SK-N-SH (cell line): ENCODE measurements around the gene PTS. TPM values are rescaled to one million over a fixed set of nuclear protein-coding genes. Genes with fewer than 3 reads are reported as not detected.
"Not testable (repeated sequence)": the region's sequence is repeated elsewhere in the genome, so short reads cannot be mapped to it uniquely, and the experiment has no call there.

Source experiments
- CTCF ChIA-PET: fragments of 300-600, 350-600 bp; formaldehyde crosslinking; extraction: SDS; loops from one replicate; lab custom pipeline; 2021; lab: Yijun Ruan, JAX
- POLR2A ChIA-PET: fragments of 350-600 bp; sonication (Branson Sonifier 250); formaldehyde crosslinking; extraction: SDS; loops from one replicate; lab custom pipeline; 2020; ENCODE audit warnings: antibody characterized with exemption, inconsistent platforms; lab: Yijun Ruan, JAX
- DNase-seq: peaks from one replicate; pipeline ENCODE4 v3.0.0; 2012
- H2AFZ ChIP-seq: fragments of 200-600 bp; sonication (generic); 2 replicates; pipeline ENCODE4 v1.8.1; 2016; ENCODE audit warnings: antibody characterized with exemption, mild to moderate bottlenecking, low read depth
- H3F3A ChIP-seq: fragments of 200-600 bp; sonication (generic); replicated peaks from 2 replicates; pipeline ENCODE3; 2016; ENCODE audit warnings: antibody characterized with exemption, mild to moderate bottlenecking; ENCODE audit not compliant: insufficient read depth
- H3K27ac ChIP-seq, 2 experiments: fragments of 200-500 bp in 1 of 2; fragments of 200-600 bp in 1 of 2; sonication (Bioruptor generic) in 1 of 2; sonication (generic), shearing (Covaris generic) in 1 of 2; 2 replicates each; pipeline versions ENCODE4 v1.5.1 to v1.6.1; 2014 to 2016; ENCODE audit warnings: low read depth in 2 of 2, inconsistent platforms in 1 of 2, low read length in 1 of 2, mild to moderate bottlenecking in 1 of 2, mixed read lengths in 1 of 2
- H3K27me3 ChIP-seq: fragments of 200-600 bp; sonication (generic), shearing (Covaris generic); 2 replicates; pipeline ENCODE4 v1.6.1; 2016; ENCODE audit warnings: mixed run types; ENCODE audit not compliant: insufficient read depth
- H3K36me3 ChIP-seq, 2 experiments: fragments of 200-500 bp in 1 of 2; fragments of 200-600 bp in 1 of 2; sonication (Bioruptor generic) in 1 of 2; sonication (generic) in 1 of 2; replicated peaks in 1 of 2; 2 replicates each; pipeline versions ENCODE3 to v1.5.1; 2014 to 2016; ENCODE audit warnings: low read length in 1 of 2, mild to moderate bottlenecking in 1 of 2; ENCODE audit not compliant: insufficient read depth in 2 of 2, control insufficient read depth in 1 of 2
- H3K4me1 ChIP-seq, 2 experiments: fragments of 200-500 bp in 1 of 2; fragments of 200-600 bp in 1 of 2; sonication (Bioruptor generic) in 1 of 2; sonication (generic), shearing (Covaris generic) in 1 of 2; 2 replicates each; pipeline versions ENCODE4 v1.5.1 to v1.6.1; 2014 to 2016; ENCODE audit warnings: low read depth in 1 of 2, low read length in 1 of 2, mixed run types in 1 of 2; ENCODE audit not compliant: insufficient read depth in 2 of 2, control insufficient read depth in 1 of 2
- H3K4me2 ChIP-seq: fragments of 200-600 bp; sonication (generic), shearing (Covaris generic); 2 replicates; pipeline ENCODE4 v1.6.1; 2017; ENCODE audit warnings: mixed run types
- H3K4me3 ChIP-seq, 2 experiments: fragments of 200-500 bp in 1 of 2; fragments of 200-600 bp in 1 of 2; sonication (Bioruptor generic) in 1 of 2; sonication (generic), shearing (Covaris generic) in 1 of 2; 2 replicates each; pipeline versions ENCODE4 v1.5.1 to v1.8.1; 2014 to 2016; ENCODE audit warnings: low read depth in 2 of 2, inconsistent platforms in 1 of 2, low read length in 1 of 2, mild to moderate bottlenecking in 1 of 2, mixed read lengths in 1 of 2, moderate library complexity in 1 of 2
- H3K79me2 ChIP-seq: fragments of 200-600 bp; sonication (generic); 2 replicates; pipeline ENCODE4 v1.8.1; 2017; ENCODE audit warnings: mild to moderate bottlenecking; ENCODE audit not compliant: insufficient read depth
- H3K9ac ChIP-seq: fragments of 200-600 bp; sonication (generic); 2 replicates; pipeline ENCODE4 v1.6.1; 2017; ENCODE audit warnings: mixed run types
- H3K9me2 ChIP-seq: fragments of 200-600 bp; sonication (generic); 2 replicates; pipeline ENCODE4 v1.6.1; 2017; ENCODE audit warnings: mixed run types
- H3K9me3 ChIP-seq: fragments of 200-600 bp; sonication (generic); 2 replicates; pipeline ENCODE4 v1.6.1; 2017; ENCODE audit warnings: mixed run types, mild to moderate bottlenecking, moderate library complexity
- H4K20me1 ChIP-seq: fragments of 200-600 bp; sonication (generic); 2 replicates; pipeline ENCODE4 v1.6.1; 2017; ENCODE audit warnings: mild to moderate bottlenecking, mixed run types; ENCODE audit not compliant: insufficient read depth
- EP300 ChIP-seq, 2 experiments: IDR thresholded peaks; 2 replicates each; pipeline versions ENCODE4 v1.4.0 to v1.6.1; 2012; ENCODE audit warnings: borderline replicate concordance in 1 of 2, low read depth in 1 of 2, low read length in 1 of 2
- EZH2phosphoT487 ChIP-seq: fragments of 200-600 bp; sonication (generic); IDR thresholded peaks from 2 replicates; pipeline ENCODE4 v1.6.1; 2017; ENCODE audit warnings: low read depth, mixed run types, mild to moderate bottlenecking, antibody characterized with exemption, moderate library complexity, borderline replicate concordance
- MXI1 ChIP-seq: IDR thresholded peaks from 2 replicates; pipeline ENCODE4 v1.6.1; 2012; ENCODE audit warnings: mild to moderate bottlenecking, low read depth, low read length, improper control_type of control experiment
- RAD21 ChIP-seq: IDR thresholded peaks from 2 replicates; pipeline ENCODE4 v1.6.1; 2012; ENCODE audit warnings: mild to moderate bottlenecking, low read length
- RCOR1 ChIP-seq: fragments of 150-350 bp; IDR thresholded peaks from 2 replicates; pipeline ENCODE4 v1.6.1; 2017; ENCODE audit warnings: antibody characterized with exemption, low read length
- TAF1 ChIP-seq: IDR thresholded peaks from 2 replicates; pipeline ENCODE4 v1.6.1; 2012; ENCODE audit warnings: low read depth, mild to moderate bottlenecking, low read length, moderate library complexity, borderline replicate concordance
- TEAD4 ChIP-seq: IDR thresholded peaks from 2 replicates; pipeline ENCODE4 v1.4.0; 2012; ENCODE audit warnings: mild to moderate bottlenecking, borderline replicate concordance; ENCODE audit not compliant: insufficient read depth
- YY1 ChIP-seq: IDR thresholded peaks from 2 replicates; pipeline ENCODE4 v1.4.0; 2012; ENCODE audit warnings: low read depth, mild to moderate bottlenecking
- ZBTB33 ChIP-seq: IDR thresholded peaks from 2 replicates; pipeline ENCODE4 v1.4.0; 2012; ENCODE audit warnings: low read depth, borderline replicate concordance
- WGBS: methylation state at CpG from one replicate; pipeline ENCODE4 v1.1.6; 2017; ENCODE audit warnings: low lambda C conversion rate; 5-methylcytosine and 5-hydroxymethylcytosine counted together
- polyA plus RNA-seq, 3 experiments: library from polyadenylated mRNA; depleted of rRNA; stranded (reverse); fragments of >200 nt; gene quantifications; 2 replicates each; pipeline ENCODE4 v1.2.3, GENCODE V29; 2012
- TF ChIP-seq, protein P1 (sequence below): IDR thresholded peaks from 2 replicates; pipeline ENCODE4 v1.4.0; 2012; ENCODE audit warnings: low read depth

The PTS gene
- polyA plus RNA-seq, 1 of the 3 experiments (the other 2 are of a cell fraction): 54.0 TPM

DNA sequence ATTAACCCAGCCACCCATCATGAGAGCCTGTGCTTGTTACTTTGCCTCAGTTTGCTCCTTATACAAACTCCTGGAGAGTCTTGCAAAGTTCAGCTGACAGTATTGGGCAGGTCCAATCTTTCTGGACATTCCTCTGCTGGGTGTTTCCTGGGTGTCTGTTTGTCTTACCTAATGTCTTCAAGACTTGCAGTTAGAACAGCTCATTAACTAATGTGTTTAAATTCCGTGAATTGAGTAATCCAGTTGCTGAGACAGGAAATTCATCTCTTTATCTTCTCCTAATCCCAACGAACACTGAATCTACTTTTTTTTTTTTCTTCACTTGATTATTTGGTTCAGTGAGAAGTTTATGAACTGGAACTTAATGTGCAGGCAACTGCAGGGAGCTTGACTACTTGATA lies 30.3 kb upstream of the PTS start:
- WGBS: 71% methylated on average over 2 of the region's 2 CpGs
- no peaks in the 10 kb centered on the region for H4K20me1 ChIP-seq
- no peaks in the 10 kb centered on the region for H3K9me3 ChIP-seq
- no peaks in the 10 kb centered on the region for H3K27me3 ChIP-seq
- DNase-seq: no peak
- POLR2A ChIA-PET: no interaction called here
- H3K79me2 ChIP-seq: no peaks in the 10 kb centered on the region
- TF ChIP-seq MXI1: no peak
- TF ChIP-seq, protein P1, sequence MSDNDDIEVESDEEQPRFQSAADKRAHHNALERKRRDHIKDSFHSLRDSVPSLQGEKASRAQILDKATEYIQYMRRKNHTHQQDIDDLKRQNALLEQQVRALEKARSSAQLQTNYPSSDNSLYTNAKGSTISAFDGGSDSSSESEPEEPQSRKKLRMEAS: no peak
- TF ChIP-seq RCOR1: no peak
- TF ChIP-seq ZBTB33: no peak
- TF ChIP-seq YY1: no peak
- TF ChIP-seq EP300 (IDR thresholded peaks at IDR 0.05; ENCODE audit: borderline replicate concordance in 1 of 2, low read depth in 1 of 2, low read length in 1 of 2): no peak
- TF ChIP-seq EZH2phosphoT487: no peak
- H2AFZ ChIP-seq: no peak overlapping the region
- no peak overlapping the region for H3K4me3 ChIP-seq
- no peaks in the 10 kb centered on the region; a peak in 1 of 4 replicates for H3K4me1 ChIP-seq
- 0 out of 2 replicates have a peak, but pooled peaks cover 3% of the 10 kb centered on the region for H3K9me2 ChIP-seq
- no peaks in the 10 kb centered on the region for H3K36me3 ChIP-seq
- H3K4me2 ChIP-seq: no peak overlapping the region
- H3F3A ChIP-seq: no peaks in the 10 kb centered on the region
- no peak overlapping the region for H3K9ac ChIP-seq
- CTCF ChIA-PET: interaction anchor here (1.1 to 1.5 kb wide), 2 partner anchors 21 to 82 kb away, joined by 4 to 6 read pairs; partner anchors contain the start of gene BCO2
- no peak overlapping the region for H3K27ac ChIP-seq

GRCh38 chr11:112196519-112197087 lies 29.6 kb upstream of the PTS start:
- CTCF ChIA-PET: interaction anchor here (1.0 to 1.9 kb wide), 4 partner anchors 21 to 83 kb away, joined by 3 to 6 read pairs (median 4); partner anchors contain the start of gene BCO2
- Histone ChIP-seq H3K9me3 (no peaks in the 10 kb centered on the region), H3K4me2 (no peak overlapping the region), H3K79me2 (no peaks in the 10 kb centered on the region), H3K4me3 (no peak overlapping the region), H3F3A (no peaks in the 10 kb centered on the region), H3K36me3 (no peaks in the 10 kb centered on the region), H3K27ac (no peak overlapping the region), H3K27me3 (no peaks in the 10 kb centered on the region), H3K9ac (no peak overlapping the region), H4K20me1 (no peaks in the 10 kb centered on the region), H3K4me1 (no peaks in the 10 kb centered on the region; a peak in 1 of 4 replicates), H3K9me2 (0 out of 2 replicates have a peak, but pooled peaks cover 3% of the 10 kb centered on the region), H2AFZ (no peak overlapping the region)
- 69% methylated on average over 2 of the region's 2 CpGs for WGBS
- no peak for DNase-seq
- POLR2A ChIA-PET: no interaction called here
- TF ChIP-seq TAF1 (no peak), RAD21 (no peak), MXI1 (no peak), YY1 (no peak), TEAD4 (no peak)

DNA sequence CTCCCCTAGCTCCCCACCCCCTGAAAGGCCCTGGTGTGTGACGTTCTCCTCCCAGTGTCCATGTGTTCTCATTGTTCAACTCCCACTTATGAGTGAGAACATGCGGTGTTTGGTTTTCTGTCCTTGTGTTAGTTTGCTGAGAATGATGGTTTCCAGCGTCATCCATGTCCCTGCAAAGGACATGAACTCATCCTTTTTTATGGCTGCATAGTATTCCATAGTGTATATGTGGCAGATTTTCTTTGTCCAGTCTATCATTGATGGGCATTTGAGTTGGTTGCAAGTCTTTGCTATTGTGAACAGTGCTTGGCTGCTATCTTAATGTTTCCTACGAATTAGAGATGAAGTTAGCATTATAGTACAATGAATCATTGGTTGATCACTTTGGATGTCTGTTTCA lies 27.1 kb upstream of the PTS start:
- H3K36me3 ChIP-seq, H4K20me1 ChIP-seq, H3K9ac ChIP-seq, H2AFZ ChIP-seq, H3K4me1 ChIP-seq, H3K9me3 ChIP-seq, H3K9me2 ChIP-seq, DNase-seq, POLR2A ChIA-PET, H3F3A ChIP-seq, H3K4me2 ChIP-seq, H3K79me2 ChIP-seq, H3K27ac ChIP-seq, H3K27me3 ChIP-seq, H3K4me3 ChIP-seq: not testable (repeated sequence)
- CTCF ChIA-PET: interaction anchor here (1.1 to 2.5 kb wide), 5 partner anchors 20 to 1091 kb away, joined by 3 to 9 read pairs (median 4); partner anchors contain the start of gene BCO2
- 62% methylated on average over 4 of the region's 4 CpGs for WGBS
